ENCODE results near the gene TOGARAM1. TPM values are rescaled to one million over a fixed set of nuclear protein-coding genes. Genes with fewer than 3 reads are reported as not detected.
A peak's percentile ranks its signal among the peaks of the same experiment; 100 is the strongest.
"Not testable (repeated sequence)": the region's sequence is repeated elsewhere in the genome, so short reads cannot be mapped to it uniquely, and the experiment has no call there.

TOGARAM1 gene
- total RNA-seq, 2 experiments from 2014 or later = 6.5 to 6.6 TPM

DNA sequence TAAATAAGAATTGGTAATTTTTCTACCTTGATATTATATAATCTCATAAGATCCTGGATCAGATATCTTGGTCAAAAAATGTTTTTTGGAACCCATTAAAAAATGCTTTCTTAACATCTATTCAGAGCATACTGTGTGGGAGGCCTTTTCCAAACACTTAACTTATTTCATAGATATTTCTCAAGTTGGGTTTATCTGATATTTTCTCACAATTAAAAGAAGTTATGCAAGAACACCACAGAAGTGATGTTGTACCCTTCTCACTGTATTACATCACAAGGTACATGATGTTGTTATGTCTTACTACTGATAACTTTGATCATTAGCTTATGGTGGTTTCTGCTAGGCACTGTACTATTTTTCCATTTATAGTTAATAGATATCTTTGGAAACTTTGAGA is 98.6 kb downstream of the TOGARAM1 start:
- ChIA-PET CTCF (no interaction called here), POLR2A (no interaction called here)
- Mint-ChIP-seq H3K27me3 (no peaks in the 10 kb centered on the region), H3K4me1 (no peaks in the 10 kb centered on the region), H3K9me3 (no peaks in the 10 kb centered on the region), H3K27ac (no peak overlapping the region), H3K36me3 (ENCODE audit: low read depth) (peaks cover 17% of the 10 kb centered on the region), H3K4me3 (no peak overlapping the region)
- no peak for DNase-seq

DNA sequence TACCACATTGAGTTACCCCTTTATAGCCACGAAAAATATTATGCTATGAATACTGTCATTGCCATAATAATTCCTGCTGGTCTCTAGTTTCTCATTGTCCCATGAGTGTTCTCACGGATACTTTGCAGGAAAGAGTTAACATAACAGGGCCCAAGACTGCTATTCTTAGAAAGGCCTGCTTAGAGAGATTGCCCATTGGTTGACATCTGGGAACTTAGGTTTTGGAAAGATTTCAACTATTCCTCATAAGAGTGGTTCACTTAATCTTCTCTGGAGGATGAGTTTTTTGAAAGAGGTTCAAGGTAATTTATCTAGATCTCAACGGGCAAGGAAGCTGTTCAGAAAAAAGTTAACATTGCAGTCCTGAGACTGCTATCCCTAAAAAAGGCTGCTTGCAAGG is 103.5 kb downstream of the TOGARAM1 start:
- H3K27ac Mint-ChIP-seq = no peak overlapping the region
- POLR2A ChIA-PET = no interaction called here
- no peaks in the 10 kb centered on the region for H3K9me3 Mint-ChIP-seq
- DNase-seq = no peak
- H3K4me3 Mint-ChIP-seq = no peak overlapping the region
- H3K4me1 Mint-ChIP-seq = peaks cover 6% of the 10 kb centered on the region
- H3K36me3 Mint-ChIP-seq (ENCODE audit: low read depth) = peaks cover 5% of the 10 kb centered on the region
- CTCF ChIA-PET = no interaction called here
- H3K27me3 Mint-ChIP-seq = no peaks in the 10 kb centered on the region

DNA sequence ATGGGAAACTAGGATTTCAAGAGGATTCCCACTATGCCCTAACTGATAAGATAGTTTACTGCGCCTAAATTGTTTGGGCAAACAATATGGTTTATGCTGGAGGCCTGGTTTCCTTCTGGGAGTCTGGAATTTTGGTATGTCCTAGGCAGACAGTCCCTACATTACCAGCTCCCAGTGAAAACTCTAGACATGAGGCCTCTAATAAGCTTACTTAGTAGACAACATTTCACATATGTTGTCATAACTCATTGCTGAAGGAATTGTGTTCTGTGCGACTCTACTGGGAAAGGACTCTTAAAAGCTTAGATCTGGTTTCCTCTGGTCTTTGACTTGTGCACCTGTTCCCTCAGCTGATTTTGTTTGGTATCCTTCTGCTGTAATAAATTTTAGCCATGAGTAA is 104.0 kb downstream of the TOGARAM1 start:
- H3K4me1 Mint-ChIP-seq = peaks cover 6% of the 10 kb centered on the region
- no peaks in the 10 kb centered on the region for H3K9me3 Mint-ChIP-seq
- ChIA-PET CTCF (no interaction called here), POLR2A (no interaction called here)
- DNase-seq = no peak
- H3K27me3 Mint-ChIP-seq = no peaks in the 10 kb centered on the region
- no peak overlapping the region for H3K27ac Mint-ChIP-seq
- peaks cover 5% of the 10 kb centered on the region for H3K36me3 Mint-ChIP-seq (ENCODE audit: low read depth)
- H3K4me3 Mint-ChIP-seq = no peak overlapping the region

DNA sequence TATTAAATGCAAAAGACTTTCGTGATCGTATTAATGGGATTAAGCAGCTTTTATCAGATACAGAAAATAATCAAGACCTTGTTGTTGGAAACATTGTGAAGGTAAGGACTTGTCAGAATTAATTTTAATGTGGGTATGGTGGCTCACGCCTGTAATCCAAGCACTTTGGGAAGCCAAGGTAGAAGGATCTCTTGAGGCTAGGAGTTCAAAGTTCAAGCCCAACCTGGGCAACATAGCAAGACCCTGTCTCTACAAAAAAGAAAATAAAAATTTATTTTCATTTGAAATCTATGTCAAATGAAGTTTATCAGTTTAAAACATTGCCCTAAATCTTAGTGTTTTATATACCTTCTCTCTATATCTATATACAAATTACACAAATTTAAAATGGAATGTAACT is 104.7 kb downstream of the TOGARAM1 start:
- CTCF ChIA-PET = no interaction called here

DNA sequence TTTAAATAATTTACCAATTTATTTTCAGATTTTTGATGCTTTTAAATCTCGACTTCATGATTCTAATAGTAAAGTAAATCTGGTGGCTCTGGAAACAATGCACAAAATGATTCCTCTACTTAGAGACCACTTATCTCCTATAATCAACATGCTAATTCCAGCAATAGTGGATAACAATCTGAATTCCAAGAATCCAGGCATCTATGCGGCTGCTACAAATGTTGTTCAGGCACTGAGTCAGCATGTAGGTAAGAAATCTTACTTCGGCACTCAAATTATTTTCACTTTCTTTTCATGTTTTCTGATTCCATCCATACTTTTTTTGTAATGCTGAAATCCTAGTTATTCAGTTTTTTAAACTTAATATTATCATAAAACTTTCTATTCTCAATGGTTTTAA is 106.4 kb downstream of the TOGARAM1 start:
- CTCF ChIA-PET = no interaction called here
- Mint-ChIP-seq H3K4me3 (no peak overlapping the region), H3K4me1 (peaks cover 6% of the 10 kb centered on the region), H3K36me3 (ENCODE audit: low read depth) (peaks cover 5% of the 10 kb centered on the region), H3K27me3 (no peaks in the 10 kb centered on the region), H3K9me3 (no peaks in the 10 kb centered on the region), H3K27ac (no peak overlapping the region)
- DNase-seq = no peak
- POLR2A ChIA-PET = no interaction called here

More for the DNA sequence above, 104.7 kb downstream of the TOGARAM1 start:
- POLR2A ChIA-PET = no interaction called here
- no peak overlapping the region for H3K4me3 Mint-ChIP-seq
- no peak overlapping the region for H3K27ac Mint-ChIP-seq
- no peaks in the 10 kb centered on the region for H3K27me3 Mint-ChIP-seq
- H3K36me3 Mint-ChIP-seq (ENCODE audit: low read depth) = peaks cover 5% of the 10 kb centered on the region
- DNase-seq = no peak
- no peaks in the 10 kb centered on the region for H3K9me3 Mint-ChIP-seq
- peaks cover 6% of the 10 kb centered on the region for H3K4me1 Mint-ChIP-seq

DNA sequence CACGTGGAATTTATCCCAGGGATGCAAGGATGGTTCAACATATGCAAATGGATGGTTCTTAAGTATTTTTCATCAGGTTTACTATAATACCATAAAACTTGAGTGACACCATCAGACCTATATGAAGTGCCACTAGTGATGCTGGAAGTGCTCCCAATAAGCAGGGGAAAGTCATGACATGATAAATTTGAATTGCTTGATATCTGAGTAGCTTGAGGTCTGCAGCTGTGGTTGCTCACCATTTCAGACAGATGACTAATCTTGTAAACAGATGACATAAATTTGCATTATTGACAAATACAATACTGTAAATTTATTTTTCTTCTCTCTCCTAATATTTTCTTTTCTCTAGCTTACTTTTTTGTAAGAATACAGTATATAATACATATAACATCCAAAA is 108.2 kb downstream of the TOGARAM1 start:
- Mint-ChIP-seq H3K4me1 (peaks cover 6% of the 10 kb centered on the region), H3K4me3 (no peak overlapping the region), H3K27ac (no peak overlapping the region), H3K36me3 (ENCODE audit: low read depth) (peaks cover 2% of the 10 kb centered on the region), H3K27me3 (no peaks in the 10 kb centered on the region), H3K9me3 (no peaks in the 10 kb centered on the region)
- ChIA-PET POLR2A (interaction anchor here (1.4 kb wide), 1 partner anchor 15 kb away, joined by 5 read pairs; no protein-coding TSS in a partner anchor), CTCF (no interaction called here)
- DNase-seq = no peak

DNA sequence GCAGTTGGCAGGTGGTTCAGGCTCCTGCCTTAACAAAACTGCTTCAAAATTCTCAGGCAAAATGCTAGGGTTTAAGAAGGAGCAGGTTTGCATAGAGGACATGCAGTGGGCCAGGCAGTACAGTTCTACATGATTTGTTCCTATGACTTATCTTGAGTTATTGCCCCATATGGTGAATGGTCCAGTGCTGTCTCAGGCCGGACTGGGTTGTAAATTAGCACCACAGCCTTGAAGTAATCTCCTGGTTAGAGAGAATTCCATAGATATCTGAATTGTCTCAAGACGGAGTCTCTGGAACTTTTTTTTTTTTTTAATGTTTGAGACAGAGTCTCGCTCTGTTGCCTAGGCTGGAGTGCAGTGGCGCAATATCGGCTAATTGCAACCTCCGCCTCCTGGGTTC is 110.1 kb downstream of the TOGARAM1 start:
- no peak for DNase-seq
- POLR2A ChIA-PET = no interaction called here
- Mint-ChIP-seq H3K27me3 (no peaks in the 10 kb centered on the region), H3K27ac (no peak overlapping the region), H3K4me1 (peaks cover 6% of the 10 kb centered on the region), H3K4me3 (no peak overlapping the region), H3K9me3 (no peaks in the 10 kb centered on the region), H3K36me3 (ENCODE audit: low read depth) (peaks cover 2% of the 10 kb centered on the region)
- CTCF ChIA-PET = no interaction called here

DNA sequence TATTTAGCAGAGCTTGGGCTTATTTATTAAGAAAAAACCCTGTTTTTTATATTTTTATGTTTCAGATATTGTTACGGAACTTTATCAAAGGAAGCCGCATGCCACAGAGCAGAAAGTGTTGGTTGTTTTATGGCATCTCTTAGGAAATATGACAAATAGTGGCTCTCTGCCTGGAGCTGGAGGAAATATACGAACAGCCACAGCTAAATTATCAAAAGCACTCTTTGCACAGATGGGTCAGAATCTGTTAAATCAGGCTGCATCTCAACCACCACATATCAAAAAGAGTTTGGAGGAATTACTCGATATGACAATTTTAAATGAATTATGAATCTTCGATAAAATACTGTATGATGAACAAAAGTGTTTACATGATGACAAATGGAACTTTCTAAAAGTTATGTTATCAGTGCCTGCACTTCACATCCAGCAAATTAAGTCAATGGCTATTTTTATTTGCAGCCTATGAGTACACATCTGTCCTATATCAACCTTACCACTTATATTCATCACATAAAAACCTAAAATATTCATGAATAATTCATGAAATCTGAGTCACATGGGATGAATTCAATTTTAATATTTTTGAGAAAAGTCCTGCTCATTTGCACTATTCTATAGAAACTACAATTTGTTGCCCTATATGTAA is 111.4 kb downstream of the TOGARAM1 start:
- Mint-ChIP-seq H3K27me3 (no peaks in the 10 kb centered on the region), H3K9me3 (no peaks in the 10 kb centered on the region), H3K36me3 (ENCODE audit: low read depth) (peaks cover 2% of the 10 kb centered on the region), H3K4me3 (no peak overlapping the region), H3K4me1 (peaks cover 1% of the 10 kb centered on the region), H3K27ac (no peak overlapping the region)
- POLR2A ChIA-PET = interaction anchor here (1.3 kb wide), 1 partner anchor 111 kb away, joined by 3 read pairs; no protein-coding TSS in a partner anchor
- CTCF ChIA-PET = no interaction called here
- no peak for DNase-seq

DNA sequence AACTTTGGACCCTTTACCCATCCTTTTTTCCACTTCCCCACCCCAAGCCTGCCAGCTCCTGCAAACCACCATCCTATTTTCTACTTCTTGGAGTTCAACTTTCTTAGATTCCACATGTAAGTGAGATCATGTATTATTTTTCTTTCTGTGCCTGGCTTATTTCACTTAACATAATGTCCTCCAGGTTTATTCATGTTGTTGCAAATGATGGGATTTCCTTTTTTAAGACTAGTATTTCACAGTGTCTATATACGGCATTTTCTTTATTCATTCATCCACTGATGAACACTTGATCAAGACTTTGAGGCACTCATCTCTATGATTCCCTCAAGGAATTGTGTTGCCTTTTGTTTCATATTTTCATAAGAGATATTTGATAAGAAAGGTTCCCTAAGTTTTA is 116.3 kb downstream of the TOGARAM1 start:
- CTCF ChIA-PET = no interaction called here
- H3K4me1 Mint-ChIP-seq = peaks cover 7% of the 10 kb centered on the region
- POLR2A ChIA-PET = no interaction called here

DNA sequence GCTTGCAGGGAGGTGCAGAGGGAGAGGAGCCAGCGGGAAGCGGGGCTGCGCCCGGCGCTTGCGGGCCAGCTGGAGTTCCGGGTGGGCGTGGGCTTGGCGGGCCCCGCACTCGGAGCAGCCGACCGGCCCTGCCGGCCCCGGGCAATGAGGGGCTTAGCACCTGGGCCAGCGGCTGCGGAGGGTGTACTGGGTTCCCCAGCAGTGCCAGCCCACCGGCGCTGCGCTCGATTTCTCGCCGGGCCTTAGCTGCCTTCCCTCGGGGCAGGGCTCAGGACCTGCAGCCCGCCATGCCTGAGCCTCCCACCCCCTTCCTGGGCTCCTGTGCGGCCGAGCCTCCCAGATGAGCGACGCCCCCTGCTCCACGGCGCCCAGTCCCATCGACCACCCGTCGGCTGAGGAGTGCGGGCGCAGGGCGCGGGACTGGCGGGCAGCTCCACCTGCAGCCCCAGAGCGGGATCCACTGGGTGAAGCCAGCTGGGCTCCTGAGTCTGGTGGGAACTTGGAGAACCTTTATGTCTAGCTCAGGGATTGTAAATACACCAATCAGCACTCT is 118.5 kb downstream of the TOGARAM1 start:
- DNase-seq; H3K36me3 Mint-ChIP-seq (ENCODE audit: low read depth); H3K27ac Mint-ChIP-seq; H3K4me3 Mint-ChIP-seq; H3K9me3 Mint-ChIP-seq; CTCF ChIA-PET; H3K27me3 Mint-ChIP-seq: not testable (repeated sequence)
- POLR2A ChIA-PET = interaction anchor here (0.9 to 1.2 kb wide), 2 partner anchors 53 to 119 kb away, joined by 4 read pairs; partner anchors contain the start of genes KLHL28 and TOGARAM1
- H3K4me1 Mint-ChIP-seq = peaks cover 17% of the 10 kb centered on the region

More for the DNA sequence above, 116.3 kb downstream of the TOGARAM1 start:
- H3K27me3 Mint-ChIP-seq = no peaks in the 10 kb centered on the region
- no peak overlapping the region for H3K27ac Mint-ChIP-seq
- H3K4me3 Mint-ChIP-seq = no peak overlapping the region
- H3K9me3 Mint-ChIP-seq = no peaks in the 10 kb centered on the region
- H3K36me3 Mint-ChIP-seq (ENCODE audit: low read depth) = no peaks in the 10 kb centered on the region
- DNase-seq = no peak

DNA sequence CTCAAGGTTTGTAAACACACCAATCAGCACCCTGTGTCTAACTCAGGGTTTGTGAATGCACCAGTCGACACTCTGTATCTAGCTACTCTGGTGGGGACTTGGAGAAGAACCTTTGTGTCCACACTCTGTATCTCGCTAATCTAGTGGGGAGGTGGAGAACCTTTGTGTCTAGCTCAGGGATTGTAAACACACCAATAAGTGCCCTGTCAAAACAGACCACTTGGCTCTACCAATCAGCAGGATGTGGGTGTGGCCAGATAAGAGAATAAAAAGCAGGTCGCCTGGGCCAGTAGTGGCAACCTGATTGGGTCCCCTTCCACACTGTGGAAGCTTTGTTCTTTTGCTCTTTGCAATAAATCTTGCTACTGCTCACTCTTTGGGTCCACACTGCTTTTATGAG is 119.1 kb downstream of the TOGARAM1 start:
- H3K9me3 Mint-ChIP-seq, CTCF ChIA-PET: not testable (repeated sequence)

DNA sequence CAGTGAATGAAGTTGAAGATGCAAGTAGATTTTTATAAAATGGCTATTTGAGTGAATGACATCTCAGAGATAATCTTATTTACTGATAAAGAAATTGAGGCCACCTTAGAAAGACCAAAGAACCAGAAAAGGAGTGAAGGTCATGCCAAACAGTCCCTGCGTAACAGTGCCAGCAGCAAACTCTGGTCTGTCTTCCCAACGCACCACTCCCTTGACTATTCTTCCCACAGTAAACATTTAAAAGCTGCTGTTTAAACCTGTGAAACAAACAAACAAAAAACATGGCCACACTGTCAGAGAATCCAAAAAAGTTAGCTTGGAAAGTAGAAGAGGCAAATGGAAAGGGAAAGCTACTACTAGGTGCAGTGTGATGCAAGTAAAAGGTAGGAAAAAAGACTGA is 120.4 kb downstream of the TOGARAM1 start:
- H3K36me3 Mint-ChIP-seq (ENCODE audit: low read depth) = peaks cover 14% of the 10 kb centered on the region
- peaks cover 35% of the 10 kb centered on the region for H3K4me1 Mint-ChIP-seq
- H3K27me3 Mint-ChIP-seq = no peaks in the 10 kb centered on the region
- no peak for DNase-seq
- ChIA-PET POLR2A (interaction anchor here (4.6 kb wide), 1 partner anchor 121 kb away, joined by 62 read pairs; the partner anchor contains the start of genes KLHL28 and TOGARAM1), CTCF (no interaction called here)
- H3K9me3 Mint-ChIP-seq = no peaks in the 10 kb centered on the region
- no peak overlapping the region for H3K4me3 Mint-ChIP-seq
- H3K27ac Mint-ChIP-seq = no peak overlapping the region

More for the DNA sequence above, 119.1 kb downstream of the TOGARAM1 start:
- H3K27me3 Mint-ChIP-seq; H3K27ac Mint-ChIP-seq; H3K36me3 Mint-ChIP-seq (ENCODE audit: low read depth); DNase-seq; H3K4me3 Mint-ChIP-seq: not testable (repeated sequence)
- H3K4me1 Mint-ChIP-seq = peaks cover 23% of the 10 kb centered on the region
- POLR2A ChIA-PET = interaction anchor here (0.9 to 1.2 kb wide), 2 partner anchors 52 to 120 kb away, joined by 4 read pairs; partner anchors contain the start of genes KLHL28 and TOGARAM1

DNA sequence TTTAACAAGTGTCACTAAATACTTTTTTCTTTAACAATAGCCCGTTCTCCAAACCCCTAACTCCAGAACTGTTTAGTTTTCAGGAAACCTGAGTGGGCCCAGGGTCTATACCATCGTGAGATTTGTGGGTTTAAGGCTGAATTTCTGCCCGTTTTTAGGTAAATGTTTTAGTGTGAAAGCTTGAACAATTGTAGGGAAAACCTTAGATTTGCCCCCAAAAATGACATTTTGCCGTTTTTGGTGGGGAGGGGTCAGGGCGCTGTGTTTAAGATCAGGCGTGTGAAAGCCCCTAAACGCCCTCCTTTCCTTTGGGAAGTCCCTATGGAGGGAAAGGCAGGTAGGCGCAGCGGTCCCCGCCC is 121.6 kb downstream of the TOGARAM1 start:
- Mint-ChIP-seq H3K36me3 (ENCODE audit: low read depth) (peaks cover 14% of the 10 kb centered on the region), H3K4me1 (peaks cover 44% of the 10 kb centered on the region), H3K27ac (peak overlapping the region; percentile 45), H3K27me3 (no peaks in the 10 kb centered on the region), H3K9me3 (no peaks in the 10 kb centered on the region), H3K4me3 (peak overlapping the region; percentile 95)
- no peak for DNase-seq
- CTCF ChIA-PET = interaction anchor here (1.3 kb wide), 1 partner anchor 52 kb away, joined by 3 read pairs; the partner anchor contains the start of gene FANCM
- POLR2A ChIA-PET = interaction anchor here (1.2 to 4.6 kb wide), 6 partner anchors 15 to 187 kb away, joined by 5 to 62 read pairs (median 10); partner anchors contain the start of genes FKBP3, KLHL28, MIS18BP1 and TOGARAM1
